Caki2 (cell line): ENCODE measurements around the gene RFC1. TPM values are rescaled to one million over a fixed set of nuclear protein-coding genes. Genes with fewer than 3 reads are reported as not detected.
A peak's percentile ranks its signal among the peaks of the same experiment; 100 is the strongest.
"Not testable (repeated sequence)": the region's sequence is repeated elsewhere in the genome, so short reads cannot be mapped to it uniquely, and the experiment has no call there.

Experiments
- DNase-seq: peaks from one replicate; pipeline ENCODE4 v3.0.0-alpha.2; 2015; ENCODE audit warnings: low read depth
- in situ Hi-C: cut with HindIII; loops from 2 replicates; pipeline ENCODE4 v1.10.0; 2016; ENCODE audit warnings: low sequenced_read_pairs, low pct_unique_long_range_greater_than_20kb, mixed read lengths
- total RNA-seq: library from RNA; depleted of rRNA; stranded (reverse); fragments of >200 nt; shearing (Covaris generic); gene quantifications from 2 replicates; pipeline ENCODE4 v1.2.3, GENCODE V29; 2014; ENCODE audit warnings: low replicate concordance; rRNA removed

The RFC1 gene, protein sequence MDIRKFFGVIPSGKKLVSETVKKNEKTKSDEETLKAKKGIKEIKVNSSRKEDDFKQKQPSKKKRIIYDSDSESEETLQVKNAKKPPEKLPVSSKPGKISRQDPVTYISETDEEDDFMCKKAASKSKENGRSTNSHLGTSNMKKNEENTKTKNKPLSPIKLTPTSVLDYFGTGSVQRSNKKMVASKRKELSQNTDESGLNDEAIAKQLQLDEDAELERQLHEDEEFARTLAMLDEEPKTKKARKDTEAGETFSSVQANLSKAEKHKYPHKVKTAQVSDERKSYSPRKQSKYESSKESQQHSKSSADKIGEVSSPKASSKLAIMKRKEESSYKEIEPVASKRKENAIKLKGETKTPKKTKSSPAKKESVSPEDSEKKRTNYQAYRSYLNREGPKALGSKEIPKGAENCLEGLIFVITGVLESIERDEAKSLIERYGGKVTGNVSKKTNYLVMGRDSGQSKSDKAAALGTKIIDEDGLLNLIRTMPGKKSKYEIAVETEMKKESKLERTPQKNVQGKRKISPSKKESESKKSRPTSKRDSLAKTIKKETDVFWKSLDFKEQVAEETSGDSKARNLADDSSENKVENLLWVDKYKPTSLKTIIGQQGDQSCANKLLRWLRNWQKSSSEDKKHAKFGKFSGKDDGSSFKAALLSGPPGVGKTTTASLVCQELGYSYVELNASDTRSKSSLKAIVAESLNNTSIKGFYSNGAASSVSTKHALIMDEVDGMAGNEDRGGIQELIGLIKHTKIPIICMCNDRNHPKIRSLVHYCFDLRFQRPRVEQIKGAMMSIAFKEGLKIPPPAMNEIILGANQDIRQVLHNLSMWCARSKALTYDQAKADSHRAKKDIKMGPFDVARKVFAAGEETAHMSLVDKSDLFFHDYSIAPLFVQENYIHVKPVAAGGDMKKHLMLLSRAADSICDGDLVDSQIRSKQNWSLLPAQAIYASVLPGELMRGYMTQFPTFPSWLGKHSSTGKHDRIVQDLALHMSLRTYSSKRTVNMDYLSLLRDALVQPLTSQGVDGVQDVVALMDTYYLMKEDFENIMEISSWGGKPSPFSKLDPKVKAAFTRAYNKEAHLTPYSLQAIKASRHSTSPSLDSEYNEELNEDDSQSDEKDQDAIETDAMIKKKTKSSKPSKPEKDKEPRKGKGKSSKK
- total RNA-seq, result 27.2 and 51.0 TPM in 2 replicates

DNA sequence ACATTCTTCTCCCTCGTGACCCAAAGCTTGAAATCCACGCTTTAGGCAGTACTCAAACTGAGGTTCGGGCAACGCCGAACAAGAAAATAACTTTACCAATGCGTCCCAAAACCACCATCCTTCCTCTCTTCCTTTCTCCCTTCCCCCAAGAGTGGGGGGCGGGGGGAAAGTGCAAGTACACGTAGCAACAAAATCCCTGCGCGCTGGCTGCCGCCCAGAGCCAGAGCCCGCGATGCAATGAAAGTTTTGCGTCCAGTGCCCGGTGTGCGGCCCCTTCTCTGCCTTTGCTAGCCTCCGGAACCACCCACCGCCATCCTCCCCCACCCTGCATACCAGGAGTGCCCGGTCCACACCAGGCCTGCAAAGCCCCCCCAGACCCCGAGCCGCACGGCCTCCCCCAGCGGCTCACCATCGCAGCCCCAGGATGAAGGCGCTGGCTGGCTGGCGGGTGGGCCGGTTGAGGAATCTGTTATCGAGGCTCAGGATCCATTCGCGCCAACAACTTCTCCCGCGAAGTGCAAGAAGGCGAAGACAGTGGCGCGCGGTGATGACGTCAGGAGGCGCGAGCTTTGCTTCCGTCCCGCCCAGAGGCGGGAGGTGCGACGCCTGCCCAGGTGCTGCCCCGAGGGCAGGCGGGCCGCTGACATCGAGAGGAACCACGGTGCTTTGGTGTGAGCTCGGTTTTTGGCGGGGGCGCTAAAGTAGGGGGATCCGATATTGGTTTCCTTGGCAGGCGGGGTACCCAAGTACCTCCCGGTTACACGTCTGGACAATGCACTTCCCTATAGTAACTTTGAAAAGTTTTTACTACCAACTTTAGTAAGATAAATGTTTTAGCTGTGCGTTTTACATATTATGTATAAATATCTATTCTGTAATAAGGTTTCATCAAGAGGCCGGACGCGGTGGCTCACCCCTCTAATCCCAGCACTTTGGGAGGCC is at the start of gene RFC1:
Gene RFC1, minus strand, starts transcription at position 533 of the 942 bp plus-strand sequence. Its CDS starts 121 bp downstream, at position 412.
- in situ Hi-C loops, result no loop called here
- peak; percentile 84 for DNase-seq

DNA sequence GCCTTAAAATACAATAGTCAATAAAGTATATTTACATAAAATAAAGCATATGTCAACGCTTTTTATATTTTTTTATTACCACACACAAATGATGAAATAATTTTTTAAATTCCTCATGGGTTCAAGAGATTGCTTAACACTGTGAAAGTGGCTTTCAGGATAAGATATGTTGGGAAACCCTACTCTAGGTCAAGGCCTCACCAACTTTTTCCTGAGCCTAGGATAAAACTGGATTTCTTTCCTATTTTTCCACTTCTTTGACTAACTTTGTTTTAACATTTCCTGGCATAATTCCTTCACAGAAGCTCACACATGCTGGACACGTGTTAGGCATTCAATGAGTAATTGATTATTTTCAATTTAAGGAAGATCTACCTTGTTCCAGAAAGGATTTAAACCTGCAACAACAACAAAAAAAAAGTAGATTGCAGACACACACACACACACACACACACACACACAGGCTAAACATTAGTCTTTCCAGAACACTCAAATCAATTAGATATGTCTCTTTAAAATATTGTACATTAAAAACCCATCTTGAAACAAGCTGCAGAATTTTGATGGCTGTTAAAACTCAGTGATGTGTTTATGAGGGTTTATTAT is 49.6 kb upstream of the RFC1 start:
- in situ Hi-C loops, result no loop called here
- DNase-seq, result no peak

DNA sequence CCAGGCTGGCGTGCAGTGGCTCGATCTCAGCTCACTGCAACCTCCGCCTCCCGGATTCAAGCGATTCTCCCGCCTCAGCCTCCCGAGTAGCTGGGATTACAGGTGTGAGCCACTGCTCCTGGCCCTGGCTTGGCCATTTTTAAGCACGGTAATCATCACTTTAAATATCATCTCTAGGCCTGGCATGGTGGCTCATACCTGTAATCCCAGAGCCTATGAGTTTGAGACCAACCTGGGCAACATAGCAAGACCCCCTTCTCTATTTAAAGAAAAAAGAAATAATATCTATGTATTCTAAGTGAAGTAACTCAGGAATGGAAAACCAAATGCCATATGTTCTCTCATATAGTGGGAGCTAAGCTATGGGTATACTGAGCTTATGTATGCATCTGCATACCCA is 45.4 kb upstream of the RFC1 start:
- in situ Hi-C loops, result not testable (repeated sequence)

DNA sequence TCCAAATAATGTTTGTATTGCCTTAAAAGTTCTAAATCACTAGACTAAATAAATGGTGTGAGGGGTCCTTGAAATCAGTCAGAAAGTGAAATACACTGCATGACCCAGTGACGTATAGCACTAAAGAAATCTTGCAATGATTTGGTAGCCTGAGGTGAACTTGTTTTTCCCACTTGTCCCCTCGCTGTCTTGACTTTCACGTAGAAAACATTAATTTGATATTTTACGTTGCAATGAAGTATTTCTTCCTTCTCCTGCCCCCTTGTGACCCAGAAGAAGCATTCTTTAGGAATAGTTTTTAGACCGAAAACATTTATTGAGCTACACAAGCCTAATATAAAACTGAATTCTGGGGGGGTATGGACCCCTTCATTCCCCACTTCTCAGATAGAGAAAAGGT is 44.3 kb upstream of the RFC1 start:
- in situ Hi-C loops, result no loop called here
- no peak for DNase-seq

More for the DNA sequence above, 45.4 kb upstream of the RFC1 start:
- not testable (repeated sequence) for DNase-seq

DNA sequence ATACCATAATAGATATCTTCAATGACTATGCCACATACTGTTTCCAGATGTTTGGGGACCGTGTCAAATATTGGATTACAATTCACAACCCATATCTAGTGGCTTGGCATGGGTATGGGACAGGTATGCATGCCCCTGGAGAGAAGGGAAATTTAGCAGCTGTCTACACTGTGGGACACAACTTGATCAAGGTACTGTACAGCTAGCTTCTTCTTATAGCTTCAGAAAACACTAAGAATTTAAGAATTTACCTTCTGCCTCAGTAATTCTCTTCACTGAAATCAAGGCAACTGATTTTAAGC is 41.4 kb upstream of the RFC1 start:
- in situ Hi-C loops, result no loop called here
- DNase-seq, result no peak

DNA sequence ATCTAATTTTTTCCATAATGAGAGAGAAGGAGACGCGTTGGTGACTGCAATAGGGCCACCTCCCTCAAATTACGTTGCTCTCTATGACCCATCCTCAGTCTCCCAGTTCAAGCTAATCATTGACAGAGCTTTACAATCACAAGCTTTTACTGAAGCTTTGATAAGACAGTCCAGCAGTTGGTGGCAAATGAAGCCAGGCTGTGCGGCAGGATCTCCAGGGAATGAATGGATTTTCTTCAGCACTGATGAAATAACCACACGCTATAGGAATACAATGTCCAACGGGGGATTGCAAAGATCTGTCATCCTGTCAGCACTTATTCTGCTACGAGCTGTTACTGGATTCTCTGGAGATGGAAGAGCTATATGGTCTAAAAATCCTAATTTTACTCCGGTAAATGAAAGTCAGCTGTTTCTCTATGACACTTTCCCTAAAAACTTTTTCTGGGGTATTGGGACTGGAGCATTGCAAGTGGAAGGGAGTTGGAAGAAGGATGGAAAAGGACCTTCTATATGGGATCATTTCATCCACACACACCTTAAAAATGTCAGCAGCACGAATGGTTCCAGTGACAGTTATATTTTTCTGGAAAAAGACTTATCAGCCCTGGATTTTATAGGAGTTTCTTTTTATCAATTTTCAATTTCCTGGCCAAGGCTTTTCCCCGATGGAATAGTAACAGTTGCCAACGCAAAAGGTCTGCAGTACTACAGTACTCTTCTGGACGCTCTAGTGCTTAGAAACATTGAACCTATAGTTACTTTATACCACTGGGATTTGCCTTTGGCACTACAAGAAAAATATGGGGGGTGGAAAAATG is 40.8 kb upstream of the RFC1 start, which contains the start of gene KLB:
Gene KLB, plus strand, starts transcription at position 168 of the 821 bp plus-strand sequence. Its CDS starts 20 bp downstream, at position 188.
- peak; percentile 68 for DNase-seq
- in situ Hi-C loops, result no loop called here

DNA sequence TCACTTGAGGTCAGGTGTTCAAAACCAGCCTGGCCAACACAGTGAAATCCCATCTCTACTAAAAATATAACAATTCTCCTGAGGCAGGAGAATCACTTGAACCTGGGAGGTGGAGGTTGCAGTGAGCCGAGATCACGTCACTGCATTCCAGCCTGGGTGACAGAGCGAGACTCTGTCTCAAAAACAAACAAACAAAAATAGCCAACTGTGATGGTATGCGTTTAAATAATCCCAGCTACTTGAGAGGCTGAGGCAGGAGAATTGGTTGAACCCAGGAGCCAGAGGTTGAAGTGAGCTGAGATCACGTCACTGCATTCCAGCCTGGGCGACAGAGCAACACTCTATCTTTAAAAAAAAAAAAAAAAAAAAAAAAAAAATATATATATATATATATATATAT is 35.5 kb upstream of the RFC1 start:
- in situ Hi-C loops, result not testable (repeated sequence)
- DNase-seq, result peak; percentile 72

DNA sequence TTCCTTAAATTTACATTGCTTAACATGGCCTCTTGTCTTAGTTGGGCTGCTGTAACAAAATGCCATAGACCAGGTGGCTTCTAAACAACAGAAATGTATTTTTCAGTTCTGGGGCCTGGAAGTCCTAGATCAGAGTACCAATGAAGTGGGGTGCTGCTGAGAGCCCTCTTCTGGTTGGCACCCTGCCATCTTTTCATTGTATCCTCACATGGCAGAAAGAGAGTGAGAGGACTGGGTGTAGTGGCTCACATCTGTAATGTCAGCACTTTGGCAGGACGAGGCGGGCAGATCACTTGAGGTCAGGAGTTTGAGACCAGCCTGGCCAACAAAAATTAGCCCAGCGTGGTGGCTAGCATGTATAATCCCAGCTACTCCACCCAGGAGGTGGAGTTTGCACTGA is 28.5 kb upstream of the RFC1 start:
- DNase-seq, result no peak
- in situ Hi-C loops, result no loop called here

DNA sequence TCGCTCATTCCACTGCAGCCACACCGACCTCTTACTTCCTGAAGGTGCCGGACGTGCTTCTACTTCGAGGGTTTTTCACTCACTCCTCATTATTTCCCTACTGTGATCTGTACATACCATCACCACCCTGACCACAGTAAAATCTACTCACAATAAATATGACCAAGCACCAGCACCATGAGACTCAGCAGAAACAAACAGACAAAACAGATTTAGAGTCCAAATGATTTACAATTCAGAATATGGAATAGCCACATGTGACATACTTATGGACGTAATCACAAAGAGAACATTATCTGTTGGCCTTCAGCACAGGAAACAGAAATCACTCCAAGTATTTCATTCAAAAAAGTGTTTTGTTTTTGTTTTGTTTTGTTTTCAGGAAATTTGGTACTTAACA is 24.4 kb upstream of the RFC1 start:
- in situ Hi-C loops, result no loop called here

DNA sequence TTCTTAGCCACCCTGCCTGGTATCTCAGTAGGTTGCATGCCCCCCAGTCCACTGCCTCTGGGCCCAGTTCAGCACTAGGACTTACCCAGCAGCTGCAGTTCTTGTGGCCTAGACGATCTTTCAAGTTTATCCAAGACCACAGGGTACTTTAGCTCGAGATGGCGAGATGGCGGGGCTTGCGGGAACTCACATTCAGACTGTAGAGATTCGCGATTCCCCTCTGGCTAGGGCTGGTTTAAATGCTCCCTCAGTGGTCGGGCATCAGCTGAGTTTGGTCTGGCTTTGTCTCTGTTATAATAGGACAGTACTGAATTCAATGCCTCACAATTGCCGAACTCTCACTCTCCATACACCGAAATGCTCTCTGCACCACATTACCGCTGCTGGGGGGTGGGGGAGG is 18.4 kb upstream of the RFC1 start:
- in situ Hi-C loops, result no loop called here
- no peak for DNase-seq

More for the DNA sequence above, 24.4 kb upstream of the RFC1 start:
- DNase-seq, result no peak

DNA sequence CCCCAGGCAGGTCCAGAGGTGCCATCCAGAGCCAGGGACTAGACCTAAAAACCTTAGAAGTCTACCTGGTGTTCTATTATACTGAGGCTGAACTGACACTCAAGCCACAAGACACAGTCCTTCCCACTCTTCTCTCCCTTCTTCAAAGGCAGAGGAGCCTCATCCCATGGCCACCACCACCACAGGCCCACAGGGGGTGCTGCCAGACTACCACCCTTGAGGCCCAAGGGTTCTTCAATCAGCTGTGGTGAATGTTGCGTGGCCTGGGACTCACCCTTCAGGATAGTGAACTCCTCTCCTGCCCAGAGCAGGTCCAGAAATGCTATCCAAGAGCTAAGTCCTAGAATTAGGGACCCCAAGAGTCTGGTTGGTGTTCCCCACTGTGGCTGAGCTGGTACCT is 17.5 kb upstream of the RFC1 start:
- in situ Hi-C loops, result no loop called here
- DNase-seq, result no peak

DNA sequence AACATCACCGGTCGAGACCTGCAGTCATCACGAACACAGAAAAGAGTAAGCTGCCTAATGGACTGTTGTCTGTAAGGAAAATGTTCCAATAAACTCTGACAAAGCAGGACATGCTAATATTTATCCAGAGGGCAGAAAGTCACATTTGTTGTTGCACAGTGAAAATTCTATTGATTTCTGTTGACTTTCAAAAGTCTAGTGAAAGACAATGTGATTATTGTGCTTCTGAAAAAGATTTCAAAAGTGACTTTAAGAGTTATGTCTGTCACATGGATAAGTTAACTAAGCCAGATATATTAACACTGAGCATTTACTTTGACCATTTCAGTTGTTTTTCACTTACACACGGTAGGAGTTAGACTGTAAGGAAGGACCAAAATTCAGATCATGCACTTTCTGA is 9.3 kb upstream of the RFC1 start:
- in situ Hi-C loops, result no loop called here

DNA sequence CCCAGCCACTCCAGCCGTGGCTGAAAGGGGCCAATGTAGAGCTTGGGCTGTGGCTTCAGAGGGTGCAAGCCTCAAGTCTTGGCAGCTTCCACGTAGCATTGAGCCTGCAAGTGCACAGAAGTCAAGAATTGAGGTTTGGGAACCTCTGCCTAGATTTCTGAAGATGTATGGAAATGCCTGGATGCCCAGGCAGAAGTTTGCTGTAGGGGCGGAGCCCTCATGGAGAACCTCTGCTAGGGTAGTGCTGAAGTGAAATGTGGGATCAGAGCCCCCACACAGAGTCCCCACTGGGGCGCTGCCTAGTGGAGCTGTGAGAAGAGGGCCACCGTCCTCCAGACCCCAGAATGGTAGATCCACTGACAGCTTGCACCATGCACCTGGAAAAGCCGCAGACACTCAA is 5.0 kb upstream of the RFC1 start:
- in situ Hi-C loops, DNase-seq: not testable (repeated sequence)

More for the DNA sequence above, 9.3 kb upstream of the RFC1 start:
- no peak for DNase-seq

DNA sequence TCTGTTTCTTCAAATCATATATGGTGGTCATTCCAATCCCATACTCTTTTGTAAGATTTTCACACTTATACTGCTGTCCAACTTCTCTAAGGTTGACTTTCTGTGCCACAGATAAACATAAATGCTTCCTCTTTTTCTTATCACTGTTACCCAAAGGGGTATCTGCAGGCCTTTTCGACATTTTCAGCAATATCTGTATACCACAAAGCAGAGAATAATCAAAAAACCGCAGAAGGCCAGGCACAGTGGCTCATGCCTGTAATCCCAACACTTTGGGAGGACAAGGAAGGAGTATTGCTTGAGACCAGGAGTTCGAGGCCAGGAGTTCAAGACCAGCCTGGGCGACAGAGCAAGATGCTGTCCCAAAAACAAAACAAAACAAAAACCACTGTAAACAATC is 3.1 kb upstream of the RFC1 start:
- no peak for DNase-seq
- in situ Hi-C loops, result no loop called here

DNA sequence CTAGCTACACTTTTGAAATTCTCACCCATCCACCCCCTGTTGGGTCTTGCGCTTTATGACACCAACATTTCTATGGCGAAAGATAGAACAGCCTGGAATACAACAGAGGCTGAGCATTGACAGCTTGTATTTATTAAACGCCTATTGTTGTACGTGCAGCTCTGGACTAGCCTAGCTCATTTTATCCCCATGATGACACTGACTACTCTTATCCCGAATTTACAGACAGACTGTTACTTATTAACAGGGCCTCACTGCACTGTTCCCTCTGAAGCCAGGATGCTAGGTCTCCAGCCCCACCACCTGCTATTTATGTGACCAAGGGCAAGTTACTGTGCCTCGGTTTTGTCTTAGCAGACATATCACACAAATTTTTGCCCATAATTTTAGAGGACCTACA is 1.0 kb upstream of the RFC1 start:
- DNase-seq, result no peak

DNA sequence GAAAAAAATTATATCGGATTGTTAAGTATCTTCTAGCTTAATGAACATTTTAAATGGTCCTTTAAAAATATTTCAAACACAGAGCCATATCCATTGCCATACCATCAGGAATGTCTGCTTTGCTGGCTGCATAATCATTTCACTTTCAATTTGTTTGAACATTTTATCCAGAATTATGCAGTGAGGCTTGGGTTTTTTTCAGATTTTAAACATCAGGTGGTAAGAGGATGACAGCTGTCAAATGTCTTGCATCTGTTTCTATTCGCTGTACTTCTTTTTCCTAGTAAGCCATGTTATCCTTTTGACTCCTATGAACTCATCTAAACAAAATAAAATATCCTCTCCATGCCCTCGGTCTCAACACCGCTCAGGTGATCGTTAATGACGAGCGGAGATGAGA is 802 bp downstream of the RFC1 start:
- no peak for DNase-seq
- in situ Hi-C loops, result no loop called here

More for the DNA sequence above, 1.0 kb upstream of the RFC1 start:
- in situ Hi-C loops, result no loop called here
